H9 (cell line): ENCODE measurements around the gene CYP2R1. TPM values are rescaled to one million over a fixed set of nuclear protein-coding genes. Genes with fewer than 3 reads are reported as not detected.

Source experiments
- DNase-seq: peaks from one replicate; pipeline ENCODE4 v3.0.0-alpha.2; 2017
- H2AFZ ChIP-seq: one replicate; pipeline ENCODE4 v1.6.1; 2013; ENCODE audit warnings: mild to moderate bottlenecking, low read length, control low read depth, moderate library complexity
- H2AK5ac ChIP-seq: 2 replicates; pipeline ENCODE4 v1.6.1; 2013; ENCODE audit warnings: low read length, control low read depth, mixed read lengths; ENCODE audit not compliant: insufficient read length
- H2BK120ac ChIP-seq: one replicate; pipeline ENCODE4 v1.6.1; 2013; ENCODE audit warnings: low read depth, mild to moderate bottlenecking, low read length, control low read depth, inconsistent platforms; ENCODE audit not compliant: poor library complexity, severe bottlenecking
- H2BK12ac ChIP-seq: 2 replicates; pipeline ENCODE4 v1.6.1; 2013; ENCODE audit warnings: low read length, control low read depth, mixed read lengths, low read depth; ENCODE audit not compliant: insufficient read length
- H2BK15ac ChIP-seq: 2 replicates; pipeline ENCODE4 v1.6.1; 2013; ENCODE audit warnings: low read depth, low read length, control low read depth
- H2BK20ac ChIP-seq: one replicate; pipeline ENCODE4 v1.6.1; 2013; ENCODE audit warnings: low read depth, mild to moderate bottlenecking, low read length, control low read depth, inconsistent platforms; ENCODE audit not compliant: poor library complexity, severe bottlenecking
- H2BK5ac ChIP-seq: 2 replicates; pipeline ENCODE4 v1.6.1; 2013; ENCODE audit warnings: low read length, control low read depth, mixed read lengths; ENCODE audit not compliant: insufficient read length
- H3K14ac ChIP-seq: 2 replicates; pipeline ENCODE4 v1.6.1; 2013; ENCODE audit warnings: low read length, control low read depth; ENCODE audit not compliant: insufficient read depth
- H3K18ac ChIP-seq: 2 replicates; pipeline ENCODE4 v1.6.1; 2013; ENCODE audit warnings: low read depth, mild to moderate bottlenecking, mixed read lengths, low read length, control low read depth; ENCODE audit not compliant: insufficient read length
- H3K23ac ChIP-seq: 2 replicates; pipeline ENCODE4 v1.6.1; 2013; ENCODE audit warnings: low read length, control low read depth, mixed read lengths, low read depth; ENCODE audit not compliant: insufficient read length
- H3K23me2 ChIP-seq: 2 replicates; pipeline ENCODE4 v1.6.1; 2013; ENCODE audit warnings: low read depth, mild to moderate bottlenecking, mixed read lengths, low read length, control low read depth; ENCODE audit not compliant: insufficient read length, poor library complexity, severe bottlenecking
- H3K27ac ChIP-seq: 2 replicates; pipeline ENCODE4 v1.5.1; 2013; ENCODE audit warnings: low read length, control low read depth, mixed read lengths, low read depth; ENCODE audit not compliant: insufficient read length
- H3K27me3 ChIP-seq: 2 replicates; pipeline ENCODE4 v1.6.1; 2013; ENCODE audit warnings: low read length, control low read depth, inconsistent platforms; ENCODE audit not compliant: insufficient read depth
- H3K4ac ChIP-seq: 2 replicates; pipeline ENCODE4 v1.6.1; 2013; ENCODE audit warnings: low read depth, mild to moderate bottlenecking, control low read depth, inconsistent platforms, low read length, moderate library complexity
- H3K4me1 ChIP-seq: 2 replicates; pipeline ENCODE4 v1.6.1; 2013; ENCODE audit warnings: low read length, control low read depth, inconsistent platforms; ENCODE audit not compliant: insufficient read depth
- H3K4me2 ChIP-seq: 2 replicates; pipeline ENCODE4 v1.6.1; 2013; ENCODE audit warnings: low read length, control low read depth, mixed read lengths; ENCODE audit not compliant: insufficient read length, insufficient read depth
- H3K56ac ChIP-seq: 2 replicates; pipeline ENCODE4 v1.6.1; 2013; ENCODE audit warnings: low read depth, mild to moderate bottlenecking, mixed read lengths, low read length, control low read depth; ENCODE audit not compliant: insufficient read length
- H3K79me1 ChIP-seq: 2 replicates; pipeline ENCODE4 v1.6.1; 2013; ENCODE audit warnings: low read depth, mild to moderate bottlenecking, moderate library complexity, low read length, control low read depth, inconsistent platforms; ENCODE audit not compliant: insufficient read depth, poor library complexity, severe bottlenecking
- H3K79me2 ChIP-seq: 2 replicates; pipeline ENCODE4 v1.6.1; 2013; ENCODE audit warnings: low read length, control low read depth, inconsistent platforms; ENCODE audit not compliant: insufficient read depth
- H3K9ac ChIP-seq: 2 replicates; pipeline ENCODE4 v1.6.1; 2013; ENCODE audit warnings: low read length, control low read depth, mixed read lengths; ENCODE audit not compliant: insufficient read length; ENCODE audit errors: extremely low read depth
- H3K9me3 ChIP-seq: one replicate; pipeline ENCODE4 v1.6.1; 2013; ENCODE audit warnings: low read depth, low read length, inconsistent platforms; ENCODE audit not compliant: control insufficient read depth
- H3T11ph ChIP-seq: one replicate; pipeline ENCODE4 v1.6.1; 2013; ENCODE audit warnings: mild to moderate bottlenecking, low read length, control low read depth, inconsistent platforms
- H4K20me1 ChIP-seq: one replicate; pipeline ENCODE4 v1.6.1; 2013; ENCODE audit not compliant: control insufficient read depth, insufficient read length, insufficient read depth
- H4K5ac ChIP-seq: 2 replicates; pipeline ENCODE4 v1.6.1; 2013; ENCODE audit warnings: low read depth, mild to moderate bottlenecking, mixed read lengths, low read length, control low read depth; ENCODE audit not compliant: insufficient read length
- H4K8ac ChIP-seq: replicated peaks from 2 replicates; pipeline ENCODE4 v1.6.1; 2013; ENCODE audit warnings: low read length, control low read depth, mixed read lengths, low read depth; ENCODE audit not compliant: insufficient read length
- H4K91ac ChIP-seq: 2 replicates; pipeline ENCODE4 v1.6.1; 2013; ENCODE audit warnings: low read depth, mild to moderate bottlenecking, moderate library complexity, mixed read lengths, low read length, control low read depth; ENCODE audit not compliant: insufficient read length
- H3K27ac Mint-ChIP-seq, 3 experiments: 2 replicates in 2 of 3; 3 replicates in 1 of 3; pipeline ENCODE4 v1.8.0; 2020 to 2021; ENCODE audit warnings: mixed read lengths in 3 of 3, mild to moderate bottlenecking in 1 of 3, moderate library complexity in 1 of 3
- H3K27me3 Mint-ChIP-seq: 2 replicates; pipeline ENCODE4 v1.8.0; 2021; ENCODE audit warnings: low read depth, mild to moderate bottlenecking, moderate library complexity, mixed read lengths
- H3K36me3 Mint-ChIP-seq, 3 experiments: 2 replicates in 2 of 3; 3 replicates in 1 of 3; pipeline ENCODE4 v1.8.0; 2020 to 2021; ENCODE audit warnings: low read depth in 3 of 3, mixed read lengths in 3 of 3; ENCODE audit not compliant: insufficient read depth in 1 of 3
- H3K4me1 Mint-ChIP-seq, 2 experiments: 2 replicates each; pipeline ENCODE4 v1.8.0; 2020; ENCODE audit warnings: mixed read lengths in 2 of 2
- H3K4me3 Mint-ChIP-seq, 2 experiments: 2 replicates in 1 of 2; 3 replicates in 1 of 2; pipeline ENCODE4 v1.8.0; 2020 to 2021; ENCODE audit warnings: mild to moderate bottlenecking in 2 of 2, mixed read lengths in 2 of 2, moderate library complexity in 1 of 2
- H3K9me3 Mint-ChIP-seq, 2 experiments: 2 replicates in 1 of 2; 3 replicates in 1 of 2; pipeline ENCODE4 v1.8.0; 2020; ENCODE audit warnings: mild to moderate bottlenecking in 2 of 2, mixed read lengths in 2 of 2, moderate library complexity in 1 of 2
- CTCF ChIP-seq: fragments of 200-600 bp; sonication (generic); conservative IDR thresholded peaks from 3 replicates; pipeline ENCODE4 v1.8.0; 2021; ENCODE audit warnings: antibody characterized with exemption, mild to moderate bottlenecking
- WGBS: extraction: QIAGEN DNeasy Blood & Tissue Kit; methylation state at CpG from one replicate; pipeline ENCODE4 v1.1.7; 2013; ENCODE audit warnings: missing lambda C conversion rate, low lambda C conversion rate, mixed read lengths; ENCODE audit not compliant: insufficient read length; ENCODE audit errors: extremely low coverage; 5-methylcytosine and 5-hydroxymethylcytosine counted together
- total RNA-seq: library from RNA; stranded (reverse); gene quantifications from 2 replicates; pipeline ENCODE4 v1.2.1, GENCODE V29; 2021

CYP2R1 gene
- total RNA-seq, 1 experiment from 2014 or later, result 10.3 TPM

GRCh38 chr11:14898355-14898754, 6.3 kb upstream of the CYP2R1 start:
- H3K56ac ChIP-seq, result no peak overlapping the region
- H3K23ac ChIP-seq, result no peak overlapping the region
- no peak overlapping the region for H4K5ac ChIP-seq
- no peaks in the 10 kb centered on the region; the same call in 1 of the 2 replicates for H3K4me1 ChIP-seq
- no peaks in the 10 kb centered on the region for H3K23me2 ChIP-seq
- no CpG with 5 or more reads among the region's 3 CpGs for WGBS
- no peak overlapping the region for H3K4me2 ChIP-seq
- no peak overlapping the region for H2BK12ac ChIP-seq
- H3K9ac ChIP-seq, result no peak overlapping the region
- no peaks in the 10 kb centered on the region for H3K79me2 ChIP-seq
- Mint-ChIP-seq H3K4me1 (peaks cover 5 to 9% of the 10 kb centered on the region in 2 experiments; a peak in 3 of 4 replicates), H3K9me3 (peaks cover 0 to 4% of the 10 kb centered on the region in 2 experiments; a peak in 2 of 5 replicates), H3K27ac (no peak overlapping the region; a peak in 1 of 7 replicates), H3K4me3 (no peak overlapping the region), H3K27me3 (peaks cover 4% of the 10 kb centered on the region), H3K36me3 (no peaks in the 10 kb centered on the region)
- H2BK120ac ChIP-seq, result no peak overlapping the region
- H3K79me1 ChIP-seq, result no peaks in the 10 kb centered on the region
- H4K91ac ChIP-seq, result no peak overlapping the region
- H3K4ac ChIP-seq, result no peak overlapping the region
- DNase-seq, result no peak
- no peak overlapping the region for H2AK5ac ChIP-seq
- no peaks in the 10 kb centered on the region for H3K9me3 ChIP-seq
- H3K14ac ChIP-seq, result no peak overlapping the region
- H3K27ac ChIP-seq, result no peak overlapping the region
- H2BK20ac ChIP-seq, result no peak overlapping the region
- no peak overlapping the region for H2BK15ac ChIP-seq
- H3K18ac ChIP-seq, result no peak overlapping the region
- H4K20me1 ChIP-seq, result no peaks in the 10 kb centered on the region
- TF ChIP-seq CTCF, result no peak
- no peak overlapping the region for H3T11ph ChIP-seq
- no peak overlapping the region for H2BK5ac ChIP-seq
- no peak overlapping the region for H4K8ac ChIP-seq
- H2AFZ ChIP-seq, result no peak overlapping the region
- H3K27me3 ChIP-seq, result no peaks in the 10 kb centered on the region
